ENCODE data around the gene BCKDHB.

The BCKDHB gene

GRCh38 chr6:80363501-80364122 lies 257.1 kb downstream of the BCKDHB start:
- H3K4me3 ChIP-seq (ENCODE audit: low read length): no peak overlapping the region
- DNase-seq (ENCODE audit: low read depth): peak; percentile 68
- no peak for TF ChIP-seq CTCF (conservative IDR thresholded peaks at IDR 0.05; ENCODE audit: low read length)

GRCh38 chr6:80364149-80364548 lies 257.7 kb downstream of the BCKDHB start:
- no peak for TF ChIP-seq CTCF (conservative IDR thresholded peaks at IDR 0.05; ENCODE audit: low read length)
- peak; percentile 17 for DNase-seq (ENCODE audit: low read depth)
- no peak overlapping the region for H3K4me3 ChIP-seq (ENCODE audit: low read length)

- no peak for TF ChIP-seq CTCF (conservative IDR thresholded peaks at IDR 0.05; ENCODE audit: low read length)
- DNase-seq (ENCODE audit: low read depth): no peak
These were observed 259.6 kb downstream of the BCKDHB start for GRCh38 chr6:80366051-80366450.

GRCh38 chr6:80366714-80367113 lies 260.2 kb downstream of the BCKDHB start:
- TF ChIP-seq CTCF (conservative IDR thresholded peaks at IDR 0.05; ENCODE audit: low read length): no peak
- H3K4me3 ChIP-seq (ENCODE audit: low read length): no peak overlapping the region
- peak; percentile 18 for DNase-seq (ENCODE audit: low read depth)

More at GRCh38 chr6:80366051-80366450, 259.6 kb downstream of the BCKDHB start:
- H3K4me3 ChIP-seq (ENCODE audit: low read length): no peak overlapping the region

- DNase-seq (ENCODE audit: low read depth): no peak
- H3K4me3 ChIP-seq (ENCODE audit: low read length): no peak overlapping the region
- no peak for TF ChIP-seq CTCF (conservative IDR thresholded peaks at IDR 0.05; ENCODE audit: low read length)
These were observed 269.9 kb downstream of the BCKDHB start for GRCh38 chr6:80376411-80376810.

- TF ChIP-seq CTCF (conservative IDR thresholded peaks at IDR 0.05; ENCODE audit: low read length): no peak
- H3K4me3 ChIP-seq (ENCODE audit: low read length): no peak overlapping the region
- no peak for DNase-seq (ENCODE audit: low read depth)
These were observed 274.1 kb downstream of the BCKDHB start for GRCh38 chr6:80380566-80380965.

GRCh38 chr6:80382811-80383210 lies 276.3 kb downstream of the BCKDHB start:
- H3K4me3 ChIP-seq (ENCODE audit: low read length): no peak overlapping the region
- no peak for DNase-seq (ENCODE audit: low read depth)
- no peak for TF ChIP-seq CTCF (conservative IDR thresholded peaks at IDR 0.05; ENCODE audit: low read length)
